GM12878 (cell line): ENCODE measurements around the gene RPS6KA5. TPM values are rescaled to one million over a fixed set of nuclear protein-coding genes. Genes with fewer than 3 reads are reported as not detected.

ENCODE experiments used
- ATF7 ChIP-seq: fragments of 450-650 bp; IDR thresholded peaks from 2 replicates; pipeline ENCODE4 v1.6.1; 2016; ENCODE audit warnings: low read depth, mild to moderate bottlenecking
- HDGF ChIP-seq: fragments of 450-650 bp; IDR thresholded peaks from 2 replicates; pipeline ENCODE4 v1.6.1; 2016; ENCODE audit warnings: antibody characterized with exemption
- NR2C1 ChIP-seq: fragments of 450-650 bp; IDR thresholded peaks from 2 replicates; pipeline ENCODE4 v1.6.1; 2017; ENCODE audit warnings: antibody characterized with exemption, mild to moderate bottlenecking, moderate library complexity
- PML ChIP-seq: IDR thresholded peaks from 2 replicates; pipeline ENCODE4 v1.6.1; 2012; ENCODE audit warnings: low read length, inconsistent platforms
- polyA plus RNA-seq, 11 experiments: library from polyadenylated mRNA; depleted of rRNA in 4 of 11; unstranded in 6 of 11; stranded (reverse) in 5 of 11; fragments of >200 nt; fragmentation: Nextera tagmentation in 4 of 11; fragmentation: Illumina TruSeq in 1 of 11; extraction: Ambion mirVana in 4 of 11; extraction: Trizol in 1 of 11; gene quantifications; 1 replicate in 1 of 11; 2 replicates in 10 of 11; pipeline versions ENCODE4 v1.2.1 to v1.2.3, GENCODE V29; 2011 to 2016; ENCODE audit warnings: inconsistent platforms in 2 of 11, missing spikeins in 2 of 11, low read depth in 1 of 11
- total RNA-seq, 4 experiments: library from RNA; depleted of rRNA in 3 of 4; stranded (reverse); fragments of >200 nt in 3 of 4; fragmentation: Illumina TruSeq in 1 of 4; extraction: Trizol in 1 of 4; gene quantifications; 2 replicates each; pipeline versions ENCODE4 v1.2.1 to v1.2.3, GENCODE V29; 2013 to 2021
- TF ChIP-seq, protein P1 (sequence below): fragments of 450-650 bp; IDR thresholded peaks from 2 replicates; pipeline ENCODE4 v1.6.1; 2017; ENCODE audit warnings: antibody characterized with exemption, mild to moderate bottlenecking, moderate library complexity
- TF ChIP-seq, protein P2 (sequence below): fragments of 450-650 bp; conservative IDR thresholded peaks from 2 replicates; pipeline ENCODE4 v1.6.1; 2017; ENCODE audit warnings: mild to moderate bottlenecking, moderate library complexity
- TF ChIP-seq, protein P3 (sequence below): fragments of 450-650 bp; formaldehyde crosslinking; IDR thresholded peaks from 2 replicates; pipeline ENCODE4 v1.4.0; 2020; ENCODE audit warnings: mild to moderate bottlenecking, moderate library complexity

Gene RPS6KA5
- total and polyA plus RNA-seq, 10 of the 15 experiments (the other 5 are each of a cell fraction or from before 2014, with no cell fraction given), result 1.4 to 7.0 (median 3.7) TPM

DNA sequence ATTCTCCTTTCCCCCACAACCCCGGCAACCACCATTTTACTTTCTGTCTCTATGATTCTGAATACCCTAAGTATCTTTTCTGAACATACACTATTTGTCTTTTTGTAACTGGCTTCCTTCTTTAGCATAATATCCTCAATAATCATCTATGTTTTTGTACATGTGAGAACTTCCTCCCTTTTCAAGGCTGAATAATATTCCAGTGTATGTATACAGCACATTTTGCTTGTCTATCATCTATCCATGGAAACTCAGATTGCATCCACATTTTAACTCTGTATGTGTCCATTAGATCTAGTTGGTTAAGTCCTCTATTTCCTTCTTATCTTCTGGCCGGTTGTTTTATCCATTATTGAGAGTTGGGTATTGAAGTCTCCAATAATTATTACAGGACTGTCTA is 180.2 kb downstream of the RPS6KA5 start (continued):
- TF ChIP-seq, protein P1, sequence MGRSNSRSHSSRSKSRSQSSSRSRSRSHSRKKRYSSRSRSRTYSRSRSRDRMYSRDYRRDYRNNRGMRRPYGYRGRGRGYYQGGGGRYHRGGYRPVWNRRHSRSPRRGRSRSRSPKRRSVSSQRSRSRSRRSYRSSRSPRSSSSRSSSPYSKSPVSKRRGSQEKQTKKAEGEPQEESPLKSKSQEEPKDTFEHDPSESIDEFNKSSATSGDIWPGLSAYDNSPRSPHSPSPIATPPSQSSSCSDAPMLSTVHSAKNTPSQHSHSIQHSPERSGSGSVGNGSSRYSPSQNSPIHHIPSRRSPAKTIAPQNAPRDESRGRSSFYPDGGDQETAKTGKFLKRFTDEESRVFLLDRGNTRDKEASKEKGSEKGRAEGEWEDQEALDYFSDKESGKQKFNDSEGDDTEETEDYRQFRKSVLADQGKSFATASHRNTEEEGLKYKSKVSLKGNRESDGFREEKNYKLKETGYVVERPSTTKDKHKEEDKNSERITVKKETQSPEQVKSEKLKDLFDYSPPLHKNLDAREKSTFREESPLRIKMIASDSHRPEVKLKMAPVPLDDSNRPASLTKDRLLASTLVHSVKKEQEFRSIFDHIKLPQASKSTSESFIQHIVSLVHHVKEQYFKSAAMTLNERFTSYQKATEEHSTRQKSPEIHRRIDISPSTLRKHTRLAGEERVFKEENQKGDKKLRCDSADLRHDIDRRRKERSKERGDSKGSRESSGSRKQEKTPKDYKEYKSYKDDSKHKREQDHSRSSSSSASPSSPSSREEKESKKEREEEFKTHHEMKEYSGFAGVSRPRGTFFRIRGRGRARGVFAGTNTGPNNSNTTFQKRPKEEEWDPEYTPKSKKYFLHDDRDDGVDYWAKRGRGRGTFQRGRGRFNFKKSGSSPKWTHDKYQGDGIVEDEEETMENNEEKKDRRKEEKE, result no peak
- TF ChIP-seq HDGF (no peak), ATF7 (no peak), PML (no peak), NR2C1 (no peak)
- TF ChIP-seq, protein P2, sequence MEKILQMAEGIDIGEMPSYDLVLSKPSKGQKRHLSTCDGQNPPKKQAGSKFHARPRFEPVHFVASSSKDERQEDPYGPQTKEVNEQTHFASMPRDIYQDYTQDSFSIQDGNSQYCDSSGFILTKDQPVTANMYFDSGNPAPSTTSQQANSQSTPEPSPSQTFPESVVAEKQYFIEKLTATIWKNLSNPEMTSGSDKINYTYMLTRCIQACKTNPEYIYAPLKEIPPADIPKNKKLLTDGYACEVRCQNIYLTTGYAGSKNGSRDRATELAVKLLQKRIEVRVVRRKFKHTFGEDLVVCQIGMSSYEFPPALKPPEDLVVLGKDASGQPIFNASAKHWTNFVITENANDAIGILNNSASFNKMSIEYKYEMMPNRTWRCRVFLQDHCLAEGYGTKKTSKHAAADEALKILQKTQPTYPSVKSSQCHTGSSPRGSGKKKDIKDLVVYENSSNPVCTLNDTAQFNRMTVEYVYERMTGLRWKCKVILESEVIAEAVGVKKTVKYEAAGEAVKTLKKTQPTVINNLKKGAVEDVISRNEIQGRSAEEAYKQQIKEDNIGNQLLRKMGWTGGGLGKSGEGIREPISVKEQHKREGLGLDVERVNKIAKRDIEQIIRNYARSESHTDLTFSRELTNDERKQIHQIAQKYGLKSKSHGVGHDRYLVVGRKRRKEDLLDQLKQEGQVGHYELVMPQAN, result no peak
- TF ChIP-seq, protein P3, sequence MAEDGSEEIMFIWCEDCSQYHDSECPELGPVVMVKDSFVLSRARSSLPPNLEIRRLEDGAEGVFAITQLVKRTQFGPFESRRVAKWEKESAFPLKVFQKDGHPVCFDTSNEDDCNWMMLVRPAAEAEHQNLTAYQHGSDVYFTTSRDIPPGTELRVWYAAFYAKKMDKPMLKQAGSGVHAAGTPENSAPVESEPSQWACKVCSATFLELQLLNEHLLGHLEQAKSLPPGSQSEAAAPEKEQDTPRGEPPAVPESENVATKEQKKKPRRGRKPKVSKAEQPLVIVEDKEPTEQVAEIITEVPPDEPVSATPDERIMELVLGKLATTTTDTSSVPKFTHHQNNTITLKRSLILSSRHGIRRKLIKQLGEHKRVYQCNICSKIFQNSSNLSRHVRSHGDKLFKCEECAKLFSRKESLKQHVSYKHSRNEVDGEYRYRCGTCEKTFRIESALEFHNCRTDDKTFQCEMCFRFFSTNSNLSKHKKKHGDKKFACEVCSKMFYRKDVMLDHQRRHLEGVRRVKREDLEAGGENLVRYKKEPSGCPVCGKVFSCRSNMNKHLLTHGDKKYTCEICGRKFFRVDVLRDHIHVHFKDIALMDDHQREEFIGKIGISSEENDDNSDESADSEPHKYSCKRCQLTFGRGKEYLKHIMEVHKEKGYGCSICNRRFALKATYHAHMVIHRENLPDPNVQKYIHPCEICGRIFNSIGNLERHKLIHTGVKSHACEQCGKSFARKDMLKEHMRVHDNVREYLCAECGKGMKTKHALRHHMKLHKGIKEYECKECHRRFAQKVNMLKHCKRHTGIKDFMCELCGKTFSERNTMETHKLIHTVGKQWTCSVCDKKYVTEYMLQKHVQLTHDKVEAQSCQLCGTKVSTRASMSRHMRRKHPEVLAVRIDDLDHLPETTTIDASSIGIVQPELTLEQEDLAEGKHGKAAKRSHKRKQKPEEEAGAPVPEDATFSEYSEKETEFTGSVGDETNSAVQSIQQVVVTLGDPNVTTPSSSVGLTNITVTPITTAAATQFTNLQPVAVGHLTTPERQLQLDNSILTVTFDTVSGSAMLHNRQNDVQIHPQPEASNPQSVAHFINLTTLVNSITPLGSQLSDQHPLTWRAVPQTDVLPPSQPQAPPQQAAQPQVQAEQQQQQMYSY (CRISPR knock-in tag), result no peak
